WTC11 (cell line): ENCODE results near the gene DUSP1. TPM values are rescaled to one million over a fixed set of nuclear protein-coding genes. Genes with fewer than 3 reads are reported as not detected.

Experiments used
- ATAC-seq: fragments of 200-7000 bp; cut with Tn5 transposase; 2 replicates; pipeline ENCODE4 v1.10.0; 2021; ENCODE audit warnings: mild to moderate bottlenecking, moderate library complexity
- CTCF ChIA-PET: fragments of 300-600 bp; sonication (Branson Sonifier 250); formaldehyde crosslinking; loops from one replicate; lab custom pipeline; 2021; ENCODE audit warnings: antibody characterized with exemption; lab: Charles Lee
- POLR2A ChIA-PET: fragments of 350-600 bp; sonication (Branson Sonifier 250); formaldehyde crosslinking; loops from one replicate; lab custom pipeline; 2021; ENCODE audit warnings: antibody characterized with exemption; lab: Charles Lee
- DNase-seq: peaks from one replicate; pipeline ENCODE4 v3.0.0; 2021; ENCODE audit warnings: low spot score
- H3K27ac Mint-ChIP-seq: 2 replicates; pipeline ENCODE4 v1.8.0; 2021; ENCODE audit warnings: mixed read lengths
- H3K27me3 Mint-ChIP-seq: 2 replicates; pipeline ENCODE4 v1.8.0; 2021; ENCODE audit warnings: low read depth, mild to moderate bottlenecking, moderate library complexity, mixed read lengths
- H3K36me3 Mint-ChIP-seq: 2 replicates; pipeline ENCODE4 v1.8.0; 2021; ENCODE audit warnings: mixed read lengths
- H3K4me1 Mint-ChIP-seq: 2 replicates; pipeline ENCODE4 v1.8.0; 2022; ENCODE audit warnings: mixed read lengths
- H3K4me3 Mint-ChIP-seq: 2 replicates; pipeline ENCODE4 v1.8.0; 2021; ENCODE audit warnings: mild to moderate bottlenecking, moderate library complexity, mixed read lengths
- H3K9me3 Mint-ChIP-seq: 2 replicates; pipeline ENCODE4 v1.8.0; 2021; ENCODE audit warnings: mixed read lengths
- CREM ChIP-seq: sonication (generic); formaldehyde crosslinking; IDR thresholded peaks from 2 replicates; pipeline ENCODE4 v1.8.1; 2022; ENCODE audit warnings: mild to moderate bottlenecking, missing genetic modification reagents, moderate library complexity
- EMX1 ChIP-seq: fragments of 250-450 bp; sonication (Bioruptor Pico); IDR thresholded peaks from 2 replicates; pipeline ENCODE4 v1.8.0; 2021; ENCODE audit warnings: mild to moderate bottlenecking
- SP1 ChIP-seq: sonication (generic); formaldehyde crosslinking; conservative IDR thresholded peaks from 2 replicates; pipeline ENCODE4 v1.8.1; 2022; ENCODE audit warnings: missing genetic modification reagents
- TCF7 ChIP-seq: sonication (generic); formaldehyde crosslinking; IDR thresholded peaks from 2 replicates; pipeline ENCODE4 v1.8.0; 2022; ENCODE audit warnings: mild to moderate bottlenecking, low read depth, missing genetic modification reagents, moderate library complexity
- ZNF423 ChIP-seq: fragments of 250-450 bp; sonication (Bioruptor Pico); IDR thresholded peaks from 2 replicates; pipeline ENCODE4 v2.1.2; 2022; ENCODE audit warnings: mild to moderate bottlenecking, moderate library complexity
- total RNA-seq: library from RNA; stranded (reverse); gene quantifications from 3 replicates; pipeline ENCODE4 v1.2.3, GENCODE V29; 2021
- TF ChIP-seq, protein P1 (sequence below): sonication (generic); formaldehyde crosslinking; IDR thresholded peaks from 2 replicates; pipeline ENCODE4 v1.8.1; 2022; ENCODE audit warnings: low read depth, missing genetic modification reagents, borderline replicate concordance
- TF ChIP-seq, protein P2 (sequence below): sonication (generic); formaldehyde crosslinking; IDR thresholded peaks from 2 replicates; pipeline ENCODE4 v1.8.0; 2022; ENCODE audit warnings: mild to moderate bottlenecking, missing genetic modification reagents
- TF ChIP-seq, protein P3 (sequence below): sonication (generic); formaldehyde crosslinking; IDR thresholded peaks from 2 replicates; pipeline ENCODE4 v1.8.0; 2023; ENCODE audit warnings: mild to moderate bottlenecking, missing genetic modification reagents
- TF ChIP-seq, protein P4 (sequence below): fragments of 250-450 bp; sonication (Bioruptor Pico); IDR thresholded peaks from 2 replicates; pipeline ENCODE4 v1.9.0; 2021; ENCODE audit warnings: mild to moderate bottlenecking
- TF ChIP-seq, protein P5 (sequence below): sonication (generic); formaldehyde crosslinking; IDR thresholded peaks from 2 replicates; pipeline ENCODE4 v1.8.0; 2022; ENCODE audit warnings: mild to moderate bottlenecking, missing genetic modification reagents
- TF ChIP-seq, protein P6 (sequence below): sonication (generic); formaldehyde crosslinking; conservative IDR thresholded peaks from 2 replicates; pipeline ENCODE4 v1.8.1; 2023; ENCODE audit warnings: mild to moderate bottlenecking, low read depth, missing genetic modification reagents, moderate library complexity

Gene DUSP1
- total RNA-seq, 1 experiment from 2014 or later = 9.5 TPM

DNA sequence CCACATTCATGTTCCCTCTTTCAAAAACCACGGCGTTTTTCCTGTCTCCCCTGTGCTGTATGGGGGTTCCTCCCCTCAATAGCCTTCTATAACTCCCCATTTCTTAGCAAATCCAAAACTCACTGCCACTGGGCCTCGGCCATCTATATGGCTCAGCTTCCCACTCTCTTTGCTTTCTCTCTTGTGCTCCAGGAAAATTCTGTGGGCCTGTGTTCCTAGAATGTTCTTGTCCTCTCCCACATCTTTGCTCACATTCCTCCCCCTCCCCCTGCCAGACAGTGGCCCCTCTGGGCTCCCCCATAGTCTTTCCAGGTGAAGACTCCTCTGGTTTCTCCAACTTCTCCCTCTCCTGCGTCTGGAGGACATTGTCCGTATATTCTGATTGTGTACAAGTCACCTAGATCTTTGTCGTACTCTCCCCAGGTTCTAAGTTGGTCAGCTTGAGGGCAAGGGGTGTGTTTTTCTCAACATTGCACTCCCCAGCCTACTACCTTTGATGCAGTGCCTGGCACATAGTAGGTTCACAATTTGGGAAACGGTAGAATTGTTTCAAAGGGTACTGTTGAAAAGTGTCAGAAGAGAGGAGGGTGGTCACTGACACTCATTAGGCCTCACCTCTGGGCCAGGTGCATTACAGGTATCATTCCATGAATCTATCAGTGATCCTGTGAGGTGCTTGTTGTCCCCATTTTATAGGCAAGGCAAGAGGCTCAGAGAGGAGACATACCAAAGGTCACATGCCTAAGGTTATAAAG lies 3.7 kb upstream of the DUSP1 start:
- TF ChIP-seq, protein P1, sequence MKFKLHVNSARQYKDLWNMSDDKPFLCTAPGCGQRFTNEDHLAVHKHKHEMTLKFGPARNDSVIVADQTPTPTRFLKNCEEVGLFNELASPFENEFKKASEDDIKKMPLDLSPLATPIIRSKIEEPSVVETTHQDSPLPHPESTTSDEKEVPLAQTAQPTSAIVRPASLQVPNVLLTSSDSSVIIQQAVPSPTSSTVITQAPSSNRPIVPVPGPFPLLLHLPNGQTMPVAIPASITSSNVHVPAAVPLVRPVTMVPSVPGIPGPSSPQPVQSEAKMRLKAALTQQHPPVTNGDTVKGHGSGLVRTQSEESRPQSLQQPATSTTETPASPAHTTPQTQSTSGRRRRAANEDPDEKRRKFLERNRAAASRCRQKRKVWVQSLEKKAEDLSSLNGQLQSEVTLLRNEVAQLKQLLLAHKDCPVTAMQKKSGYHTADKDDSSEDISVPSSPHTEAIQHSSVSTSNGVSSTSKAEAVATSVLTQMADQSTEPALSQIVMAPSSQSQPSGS (CRISPR knock-in tag) = no peak
- TF ChIP-seq, protein P2, sequence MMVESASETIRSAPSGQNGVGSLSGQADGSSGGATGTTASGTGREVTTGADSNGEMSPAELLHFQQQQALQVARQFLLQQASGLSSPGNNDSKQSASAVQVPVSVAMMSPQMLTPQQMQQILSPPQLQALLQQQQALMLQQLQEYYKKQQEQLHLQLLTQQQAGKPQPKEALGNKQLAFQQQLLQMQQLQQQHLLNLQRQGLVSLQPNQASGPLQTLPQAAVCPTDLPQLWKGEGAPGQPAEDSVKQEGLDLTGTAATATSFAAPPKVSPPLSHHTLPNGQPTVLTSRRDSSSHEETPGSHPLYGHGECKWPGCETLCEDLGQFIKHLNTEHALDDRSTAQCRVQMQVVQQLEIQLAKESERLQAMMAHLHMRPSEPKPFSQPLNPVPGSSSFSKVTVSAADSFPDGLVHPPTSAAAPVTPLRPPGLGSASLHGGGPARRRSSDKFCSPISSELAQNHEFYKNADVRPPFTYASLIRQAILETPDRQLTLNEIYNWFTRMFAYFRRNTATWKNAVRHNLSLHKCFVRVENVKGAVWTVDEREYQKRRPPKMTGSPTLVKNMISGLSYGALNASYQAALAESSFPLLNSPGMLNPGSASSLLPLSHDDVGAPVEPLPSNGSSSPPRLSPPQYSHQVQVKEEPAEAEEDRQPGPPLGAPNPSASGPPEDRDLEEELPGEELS = no peak
- TF ChIP-seq CREM (CRISPR knock-in tag) = no peak
- TF ChIP-seq ZNF423 = no peak
- TF ChIP-seq, protein P3, sequence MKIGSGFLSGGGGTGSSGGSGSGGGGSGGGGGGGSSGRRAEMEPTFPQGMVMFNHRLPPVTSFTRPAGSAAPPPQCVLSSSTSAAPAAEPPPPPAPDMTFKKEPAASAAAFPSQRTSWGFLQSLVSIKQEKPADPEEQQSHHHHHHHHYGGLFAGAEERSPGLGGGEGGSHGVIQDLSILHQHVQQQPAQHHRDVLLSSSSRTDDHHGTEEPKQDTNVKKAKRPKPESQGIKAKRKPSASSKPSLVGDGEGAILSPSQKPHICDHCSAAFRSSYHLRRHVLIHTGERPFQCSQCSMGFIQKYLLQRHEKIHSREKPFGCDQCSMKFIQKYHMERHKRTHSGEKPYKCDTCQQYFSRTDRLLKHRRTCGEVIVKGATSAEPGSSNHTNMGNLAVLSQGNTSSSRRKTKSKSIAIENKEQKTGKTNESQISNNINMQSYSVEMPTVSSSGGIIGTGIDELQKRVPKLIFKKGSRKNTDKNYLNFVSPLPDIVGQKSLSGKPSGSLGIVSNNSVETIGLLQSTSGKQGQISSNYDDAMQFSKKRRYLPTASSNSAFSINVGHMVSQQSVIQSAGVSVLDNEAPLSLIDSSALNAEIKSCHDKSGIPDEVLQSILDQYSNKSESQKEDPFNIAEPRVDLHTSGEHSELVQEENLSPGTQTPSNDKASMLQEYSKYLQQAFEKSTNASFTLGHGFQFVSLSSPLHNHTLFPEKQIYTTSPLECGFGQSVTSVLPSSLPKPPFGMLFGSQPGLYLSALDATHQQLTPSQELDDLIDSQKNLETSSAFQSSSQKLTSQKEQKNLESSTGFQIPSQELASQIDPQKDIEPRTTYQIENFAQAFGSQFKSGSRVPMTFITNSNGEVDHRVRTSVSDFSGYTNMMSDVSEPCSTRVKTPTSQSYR (CRISPR knock-in tag) = no peak
- TF ChIP-seq, protein P4, sequence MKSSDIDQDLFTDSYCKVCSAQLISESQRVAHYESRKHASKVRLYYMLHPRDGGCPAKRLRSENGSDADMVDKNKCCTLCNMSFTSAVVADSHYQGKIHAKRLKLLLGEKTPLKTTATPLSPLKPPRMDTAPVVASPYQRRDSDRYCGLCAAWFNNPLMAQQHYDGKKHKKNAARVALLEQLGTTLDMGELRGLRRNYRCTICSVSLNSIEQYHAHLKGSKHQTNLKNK = no peak
- TF ChIP-seq, protein P5, sequence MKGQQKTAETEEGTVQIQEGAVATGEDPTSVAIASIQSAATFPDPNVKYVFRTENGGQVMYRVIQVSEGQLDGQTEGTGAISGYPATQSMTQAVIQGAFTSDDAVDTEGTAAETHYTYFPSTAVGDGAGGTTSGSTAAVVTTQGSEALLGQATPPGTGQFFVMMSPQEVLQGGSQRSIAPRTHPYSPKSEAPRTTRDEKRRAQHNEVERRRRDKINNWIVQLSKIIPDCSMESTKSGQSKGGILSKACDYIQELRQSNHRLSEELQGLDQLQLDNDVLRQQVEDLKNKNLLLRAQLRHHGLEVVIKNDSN (CRISPR knock-in tag) = no peak
- TF ChIP-seq, protein P6, sequence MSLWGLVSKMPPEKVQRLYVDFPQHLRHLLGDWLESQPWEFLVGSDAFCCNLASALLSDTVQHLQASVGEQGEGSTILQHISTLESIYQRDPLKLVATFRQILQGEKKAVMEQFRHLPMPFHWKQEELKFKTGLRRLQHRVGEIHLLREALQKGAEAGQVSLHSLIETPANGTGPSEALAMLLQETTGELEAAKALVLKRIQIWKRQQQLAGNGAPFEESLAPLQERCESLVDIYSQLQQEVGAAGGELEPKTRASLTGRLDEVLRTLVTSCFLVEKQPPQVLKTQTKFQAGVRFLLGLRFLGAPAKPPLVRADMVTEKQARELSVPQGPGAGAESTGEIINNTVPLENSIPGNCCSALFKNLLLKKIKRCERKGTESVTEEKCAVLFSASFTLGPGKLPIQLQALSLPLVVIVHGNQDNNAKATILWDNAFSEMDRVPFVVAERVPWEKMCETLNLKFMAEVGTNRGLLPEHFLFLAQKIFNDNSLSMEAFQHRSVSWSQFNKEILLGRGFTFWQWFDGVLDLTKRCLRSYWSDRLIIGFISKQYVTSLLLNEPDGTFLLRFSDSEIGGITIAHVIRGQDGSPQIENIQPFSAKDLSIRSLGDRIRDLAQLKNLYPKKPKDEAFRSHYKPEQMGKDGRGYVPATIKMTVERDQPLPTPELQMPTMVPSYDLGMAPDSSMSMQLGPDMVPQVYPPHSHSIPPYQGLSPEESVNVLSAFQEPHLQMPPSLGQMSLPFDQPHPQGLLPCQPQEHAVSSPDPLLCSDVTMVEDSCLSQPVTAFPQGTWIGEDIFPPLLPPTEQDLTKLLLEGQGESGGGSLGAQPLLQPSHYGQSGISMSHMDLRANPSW (CRISPR knock-in tag) = no peak
- TF ChIP-seq TCF7 (CRISPR knock-in tag) = no peak
- no peak for TF ChIP-seq EMX1 (CRISPR knock-in tag)
- TF ChIP-seq SP1 (CRISPR knock-in tag) = no peak
- TF ChIP-seq, all 79 proteins: peak for 0
- no peak for ATAC-seq
- Mint-ChIP-seq H3K36me3 (no peaks in the 10 kb centered on the region), H3K4me3 (no peak overlapping the region), H3K9me3 (no peaks in the 10 kb centered on the region), H3K27me3 (peaks cover 35% of the 10 kb centered on the region), H3K27ac (no peak overlapping the region), H3K4me1 (peaks cover 17% of the 10 kb centered on the region)
- DNase-seq = no peak
- POLR2A ChIA-PET = no interaction called here
- CTCF ChIA-PET = interaction anchor here (1.0 to 1.1 kb wide), 3 partner anchors 58 to 164 kb away, joined by 3 to 8 read pairs (median 3); no protein-coding TSS in a partner anchor
